Measurements from ENCODE around the gene PACSIN2.
A peak's percentile ranks its signal among the peaks of the same experiment; 100 is the strongest.
"Not testable (repeated sequence)": the region's sequence is repeated elsewhere in the genome, so short reads cannot be mapped to it uniquely, and the experiment has no call there.

The PACSIN2 gene

DNA sequence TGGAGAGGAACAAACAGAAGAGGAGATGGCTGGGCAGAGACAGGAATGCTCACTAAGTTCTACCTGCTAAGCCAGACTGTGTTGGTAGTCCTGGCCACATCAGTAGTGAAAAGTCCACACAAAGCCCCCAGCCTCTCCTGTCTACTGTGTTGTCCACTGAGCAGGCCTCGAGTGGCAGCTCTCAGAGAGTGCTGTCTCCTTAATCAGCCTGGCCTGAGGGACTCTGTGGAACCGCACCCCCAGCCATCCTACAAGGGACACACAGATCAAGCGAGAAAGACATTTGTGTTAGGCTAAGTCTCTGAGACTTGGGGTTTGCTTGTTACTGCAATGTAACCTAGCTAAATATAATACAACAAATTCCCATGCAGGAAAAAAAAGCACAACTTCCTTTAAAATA, 71.0 kb downstream of the PACSIN2 start:
- no peak for DNase-seq

DNA sequence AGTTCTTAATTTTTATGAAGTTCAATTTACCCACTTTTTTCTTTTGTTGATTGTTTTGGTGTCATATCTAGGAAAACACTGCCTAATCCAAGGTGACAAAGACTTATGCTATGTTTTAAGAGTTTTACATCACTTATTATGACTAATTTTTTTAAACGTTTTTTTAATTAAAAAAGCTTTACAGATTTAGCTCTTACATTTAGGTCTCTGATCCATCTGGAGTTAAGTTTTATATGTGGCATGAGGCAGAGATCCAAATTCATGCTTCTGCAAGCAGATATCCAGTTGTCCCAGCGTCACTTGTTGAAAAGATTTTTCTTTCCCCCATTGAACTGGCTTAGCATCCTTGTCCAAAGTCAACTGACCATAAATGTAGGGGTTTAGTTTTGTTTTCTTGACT, 72.6 kb downstream of the PACSIN2 start:
- no peak for DNase-seq

DNA sequence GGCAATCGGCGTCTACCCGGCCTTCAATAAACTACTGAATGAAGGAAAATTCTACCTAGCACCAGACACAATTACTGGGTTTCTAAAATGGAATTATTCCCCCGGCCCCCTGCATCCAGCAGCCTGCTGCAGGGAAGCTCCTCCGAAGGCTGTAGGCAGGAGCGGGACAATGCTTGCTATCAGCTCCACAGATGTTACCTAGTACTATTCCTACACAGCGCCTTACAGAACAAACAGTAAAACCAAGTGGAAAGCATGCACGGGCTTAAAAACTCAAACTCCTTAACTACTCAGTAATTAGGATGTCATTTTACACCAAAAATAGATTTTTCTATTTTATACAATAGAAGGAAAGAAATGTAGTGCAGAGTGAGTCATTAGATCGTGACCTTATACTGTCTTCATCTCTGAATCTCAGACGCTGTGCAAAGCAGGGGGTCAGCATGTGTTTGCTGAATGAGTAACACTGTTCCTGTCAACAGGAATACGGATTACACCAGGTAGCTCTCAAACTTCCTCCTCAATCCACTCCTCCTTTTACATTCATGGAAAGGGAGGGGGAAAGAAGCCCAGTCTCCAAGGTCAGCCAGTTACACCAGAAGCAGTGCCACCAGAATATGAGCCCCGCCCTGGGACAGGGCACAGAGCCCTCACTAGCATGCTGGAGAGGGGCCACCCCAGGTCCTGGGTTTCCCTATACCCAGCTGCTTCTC, 74.9 kb downstream of the PACSIN2 start:
- peak; percentile 77 for DNase-seq

DNA sequence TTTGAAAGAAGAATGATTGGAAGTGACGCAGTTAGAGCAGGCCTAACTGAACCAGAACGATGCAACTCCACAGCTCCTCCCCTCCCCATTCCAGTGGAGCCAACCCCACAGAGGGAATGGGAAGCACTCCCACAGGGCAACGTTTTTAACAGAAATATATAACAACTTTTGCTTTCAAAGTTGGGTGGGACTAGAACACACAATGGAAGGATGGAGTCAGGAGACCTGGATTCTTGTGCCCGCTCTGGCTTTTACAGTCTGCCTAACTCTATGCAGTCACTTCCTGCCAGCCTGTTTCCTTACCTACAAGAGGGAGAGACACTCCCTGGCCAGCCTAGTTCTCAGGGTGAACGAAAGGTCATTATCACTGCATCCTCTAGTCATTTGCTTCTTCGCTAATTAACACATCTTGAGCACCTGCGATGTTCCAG, 75.5 kb downstream of the PACSIN2 start:
- DNase-seq: no peak

- no peak for DNase-seq
These were observed 76.0 kb downstream of the PACSIN2 start for GRCh38 chr22:42938976-42939375.

DNA sequence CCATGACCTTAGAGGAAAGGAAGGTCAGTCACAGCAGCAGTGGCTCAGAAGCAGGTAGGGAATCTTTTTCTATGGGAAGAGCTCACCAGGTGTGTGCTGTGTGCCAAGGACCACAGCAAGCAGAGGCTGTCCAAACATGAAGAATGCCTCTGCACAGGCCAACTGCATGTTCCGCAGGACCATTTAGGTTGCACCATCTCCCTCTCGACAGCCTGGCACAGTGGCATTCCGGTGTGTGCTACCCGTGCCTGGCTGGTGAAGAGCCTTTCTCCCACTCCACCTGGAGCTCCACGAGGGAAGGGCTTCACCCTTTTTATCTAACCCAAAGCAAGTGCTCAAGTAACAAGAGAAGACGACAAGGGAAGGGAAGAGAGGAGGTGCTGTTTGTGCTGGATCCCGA, 76.5 kb downstream of the PACSIN2 start:
- no peak for DNase-seq

DNA sequence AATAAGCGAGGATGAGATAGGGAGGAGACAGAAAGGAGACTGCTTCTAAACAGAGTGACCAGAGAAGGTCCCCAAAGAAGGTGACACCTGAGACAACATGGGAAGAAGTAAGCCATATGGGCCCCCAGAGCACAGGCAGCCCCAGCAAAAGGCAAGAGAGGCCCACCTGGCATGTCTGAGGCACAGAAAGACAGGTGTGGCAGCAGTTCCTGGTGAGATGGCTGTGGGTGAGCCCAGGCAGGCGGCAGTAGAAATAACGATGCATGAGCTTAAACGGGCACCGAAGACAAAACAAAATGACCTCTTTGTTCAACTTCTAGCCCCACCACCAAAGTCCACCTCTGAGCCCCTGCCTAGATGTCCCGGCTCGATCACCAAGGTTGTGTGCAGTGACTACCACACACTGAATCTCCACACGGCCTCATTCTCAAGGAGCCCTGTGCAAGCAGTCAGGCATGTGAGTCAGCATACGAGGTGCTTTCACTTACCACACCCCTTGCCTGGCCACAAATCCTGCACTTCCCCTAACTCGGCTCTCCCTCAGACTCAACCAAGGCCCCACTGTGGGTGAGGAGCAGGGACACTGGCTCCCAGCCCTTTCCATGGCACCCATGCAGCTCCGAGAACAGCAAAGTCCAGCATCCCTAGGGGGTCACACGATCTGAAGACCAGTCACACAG, 77.6 kb downstream of the PACSIN2 start:
- DNase-seq: peak; percentile 79

GRCh38 chr22:42936680-42937079, 78.3 kb downstream of the PACSIN2 start:
- DNase-seq: not testable (repeated sequence)

- no peak for DNase-seq
These were observed 80.6 kb downstream of the PACSIN2 start for GRCh38 chr22:42934338-42934737.

GRCh38 chr22:42933485-42934091, 81.4 kb downstream of the PACSIN2 start:
- DNase-seq: peak; percentile 92

DNA sequence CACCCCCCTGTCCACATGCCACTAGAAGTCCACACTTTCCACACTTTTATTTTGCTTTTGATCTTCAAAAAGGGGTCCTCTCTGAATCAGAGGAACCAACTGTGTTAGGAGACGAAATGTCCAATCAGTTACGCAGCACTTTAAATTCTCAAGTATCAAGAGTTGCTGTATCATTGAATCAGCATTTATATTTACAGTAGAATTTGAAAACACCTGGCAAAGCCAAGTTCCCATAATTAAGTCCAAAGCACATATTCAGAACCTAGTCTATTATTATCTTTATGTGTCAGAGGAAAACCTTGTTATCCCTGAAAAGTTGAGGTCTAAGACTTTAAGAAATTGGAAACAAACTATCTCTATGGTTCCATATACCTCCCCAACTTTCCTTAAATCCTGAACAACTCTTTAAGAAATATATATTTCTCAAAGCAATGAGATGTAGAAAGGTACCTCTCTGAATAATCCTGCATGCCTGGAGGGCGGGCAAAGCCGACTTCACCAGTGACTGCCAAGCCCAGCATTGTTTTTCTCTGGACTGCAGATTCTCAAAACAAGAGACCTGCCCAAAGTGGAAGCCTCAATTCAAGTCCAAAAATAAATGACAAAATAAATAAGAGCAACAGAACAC, 82.0 kb downstream of the PACSIN2 start:
- no peak for DNase-seq

- DNase-seq: no peak
These were observed 82.8 kb downstream of the PACSIN2 start for GRCh38 chr22:42932197-42932519.

- no peak for DNase-seq
These were observed 83.3 kb downstream of the PACSIN2 start for GRCh38 chr22:42931421-42932196.

GRCh38 chr22:42930810-42931420, 84.0 kb downstream of the PACSIN2 start:
- DNase-seq: no peak

DNA sequence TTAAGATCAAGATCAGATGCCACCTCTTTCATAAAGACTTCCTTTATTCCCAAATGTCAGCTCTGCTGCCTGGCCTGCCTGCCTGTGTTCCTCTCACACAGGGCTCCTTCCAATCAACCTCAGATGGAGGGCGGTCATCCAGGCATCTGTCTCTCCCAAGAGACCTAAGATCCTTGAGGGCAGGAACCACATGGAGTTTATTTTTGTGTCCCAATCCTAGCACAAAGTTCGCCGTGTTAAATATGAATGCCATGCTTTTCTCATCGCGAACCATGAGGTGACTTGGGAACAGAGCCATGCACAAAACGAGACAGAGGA, 85.2 kb downstream of the PACSIN2 start:
- no peak for DNase-seq

GRCh38 chr22:42928969-42929837, 85.7 kb downstream of the PACSIN2 start:
- DNase-seq: no peak

- DNase-seq: no peak
These were observed 87.0 kb downstream of the PACSIN2 start for GRCh38 chr22:42927966-42928365.

DNA sequence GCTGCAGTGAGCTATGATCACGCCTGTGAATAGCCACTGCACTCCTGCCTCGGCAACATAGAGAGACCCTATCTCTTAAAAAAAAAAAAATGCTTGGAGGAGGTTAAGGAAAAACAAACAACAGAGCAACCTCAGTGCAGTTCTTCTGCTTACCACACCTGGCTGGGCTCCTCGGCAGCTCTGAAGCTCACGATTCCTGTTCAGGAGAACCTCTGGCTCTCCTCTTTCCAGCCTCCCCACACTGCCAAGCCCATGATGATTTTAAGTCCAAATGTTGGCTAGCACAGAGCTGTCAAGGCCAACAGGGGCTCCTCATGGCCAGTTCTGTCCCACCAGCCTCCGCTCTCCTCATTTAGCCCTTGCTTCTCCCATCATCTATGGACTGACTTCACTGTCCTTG, 88.2 kb downstream of the PACSIN2 start:
- no peak for DNase-seq

- DNase-seq: no peak
These were observed 88.8 kb downstream of the PACSIN2 start for GRCh38 chr22:42926104-42926503.

DNA sequence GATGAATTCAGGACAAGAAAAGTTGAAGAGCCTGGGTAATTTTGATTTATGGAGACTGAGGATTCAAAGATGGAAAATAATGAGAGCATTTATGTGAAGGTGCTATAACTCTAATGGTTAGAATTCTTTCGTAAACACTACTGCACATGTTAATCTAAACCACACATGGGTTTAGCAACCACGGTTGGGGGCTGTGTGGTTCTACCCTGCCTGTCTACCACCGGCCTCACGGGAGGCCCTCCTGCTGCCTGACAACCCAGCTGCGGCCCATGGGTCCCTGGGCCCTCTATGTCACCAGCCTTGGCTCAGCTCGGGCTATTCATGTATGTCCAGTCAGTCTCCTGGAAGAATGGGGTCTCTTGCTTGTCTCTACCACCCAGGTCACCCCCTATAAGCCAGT, 89.4 kb downstream of the PACSIN2 start:
- no peak for DNase-seq

DNA sequence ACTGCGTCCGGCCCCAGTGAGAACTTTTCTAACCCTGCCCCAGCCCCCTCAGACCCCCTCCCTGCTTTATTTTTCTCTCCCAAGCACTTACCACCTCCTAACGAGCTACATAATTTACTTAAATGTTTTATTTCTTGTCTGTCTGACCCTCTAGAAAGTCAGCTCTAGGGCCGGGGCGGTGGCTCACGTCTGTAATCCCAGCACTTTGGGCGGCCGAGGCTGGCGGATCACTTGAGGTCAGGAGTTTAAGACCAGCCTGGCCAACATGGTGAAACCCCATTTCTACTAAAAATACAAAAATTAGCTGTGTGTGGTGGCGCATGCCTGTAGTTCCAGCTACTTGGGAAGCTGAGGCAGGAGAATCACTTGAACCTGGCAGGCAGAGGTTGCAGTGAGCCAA, 89.9 kb downstream of the PACSIN2 start:
- DNase-seq: not testable (repeated sequence)

DNA sequence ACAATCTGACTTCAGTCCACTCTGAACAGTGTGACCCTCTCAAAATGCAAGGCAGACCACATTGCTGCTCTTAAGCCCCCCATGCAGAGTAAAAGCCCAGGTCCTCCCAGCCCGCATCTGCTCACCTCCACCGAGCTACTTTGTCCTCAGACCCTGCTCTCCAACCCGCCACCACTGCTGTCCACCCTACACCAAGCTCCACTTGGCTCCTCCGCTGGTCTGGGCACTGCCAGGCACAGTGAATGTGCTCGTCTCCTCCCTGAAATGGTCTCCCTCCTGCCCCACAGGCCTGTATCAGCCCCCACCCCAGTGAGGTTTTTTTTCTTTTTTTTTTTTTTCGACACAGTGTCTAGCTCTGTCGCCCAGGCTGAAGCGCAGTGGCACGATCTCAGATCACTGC, 90.5 kb downstream of the PACSIN2 start:
- DNase-seq: no peak
